BE2C (cell line): ENCODE data around the gene NPFF.

Experiments used
- DNase-seq: peaks from one replicate; pipeline ENCODE4 v3.0.0-alpha.2; 2020
- H3K27me3 ChIP-seq: fragments of 250-450 bp; sonication (Bioruptor Pico); 2 replicates; pipeline ENCODE4 v1.5.1; 2020; ENCODE audit warnings: mild to moderate bottlenecking
- H3K36me3 ChIP-seq: fragments of 250-450 bp; sonication (Bioruptor Pico); 2 replicates; pipeline ENCODE4 v1.5.1; 2020; ENCODE audit warnings: mild to moderate bottlenecking
- H3K4me1 ChIP-seq: fragments of 250-450 bp; sonication (Bioruptor Pico); 2 replicates; pipeline ENCODE4 v1.5.1; 2020
- H3K4me3 ChIP-seq: 2 replicates; pipeline ENCODE4 v1.5.1; 2011; ENCODE audit warnings: low read depth, low read length
- H3K9me3 ChIP-seq: fragments of 250-450 bp; sonication (Bioruptor Pico); 2 replicates; pipeline ENCODE4 v1.5.1; 2020
- TF ChIP-seq, protein P1 (sequence below): IDR thresholded peaks from 2 replicates; pipeline ENCODE4 v1.5.1; 2012; ENCODE audit warnings: mild to moderate bottlenecking, low read depth, low read length

The NPFF gene

DNA sequence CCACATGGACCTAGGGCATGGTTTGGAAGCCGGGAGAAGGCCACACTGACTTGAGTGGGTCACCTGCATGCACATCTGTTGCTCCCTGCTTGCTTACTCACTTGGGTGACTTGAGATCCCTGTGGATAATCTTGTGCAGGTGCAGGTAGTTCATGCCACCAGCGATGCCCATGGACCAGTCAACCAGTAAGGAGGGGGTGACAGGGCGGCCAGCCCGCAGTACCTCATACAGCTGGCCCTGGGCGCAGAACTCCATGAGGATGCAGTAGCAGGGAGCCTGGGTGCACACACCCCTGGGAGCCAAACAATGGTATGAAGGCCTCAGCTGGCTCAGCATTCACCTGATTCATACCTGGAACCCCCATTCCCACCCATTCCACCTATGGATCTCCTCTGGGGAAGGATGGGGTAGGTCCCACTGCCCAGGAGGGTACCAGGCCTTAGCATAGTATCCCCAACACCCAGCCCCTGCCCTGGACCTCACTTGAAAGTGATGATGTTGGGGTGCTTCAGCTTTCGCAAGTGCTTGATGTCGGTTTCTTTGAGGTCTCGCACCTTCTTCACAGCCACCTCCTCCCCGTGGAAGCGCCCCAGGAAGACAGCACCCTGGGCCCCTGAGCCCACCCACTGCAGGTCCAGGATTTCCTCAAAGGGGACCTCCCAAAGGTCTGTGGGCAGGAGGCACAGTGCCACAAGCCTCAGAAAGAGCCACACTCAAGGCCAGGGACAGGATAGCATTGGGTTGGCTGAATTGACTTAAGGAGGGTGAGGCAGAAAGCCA lies 21.1 kb downstream of the NPFF start:
- H3K9me3 ChIP-seq, result no peaks in the 10 kb centered on the region
- TF ChIP-seq, protein P1, sequence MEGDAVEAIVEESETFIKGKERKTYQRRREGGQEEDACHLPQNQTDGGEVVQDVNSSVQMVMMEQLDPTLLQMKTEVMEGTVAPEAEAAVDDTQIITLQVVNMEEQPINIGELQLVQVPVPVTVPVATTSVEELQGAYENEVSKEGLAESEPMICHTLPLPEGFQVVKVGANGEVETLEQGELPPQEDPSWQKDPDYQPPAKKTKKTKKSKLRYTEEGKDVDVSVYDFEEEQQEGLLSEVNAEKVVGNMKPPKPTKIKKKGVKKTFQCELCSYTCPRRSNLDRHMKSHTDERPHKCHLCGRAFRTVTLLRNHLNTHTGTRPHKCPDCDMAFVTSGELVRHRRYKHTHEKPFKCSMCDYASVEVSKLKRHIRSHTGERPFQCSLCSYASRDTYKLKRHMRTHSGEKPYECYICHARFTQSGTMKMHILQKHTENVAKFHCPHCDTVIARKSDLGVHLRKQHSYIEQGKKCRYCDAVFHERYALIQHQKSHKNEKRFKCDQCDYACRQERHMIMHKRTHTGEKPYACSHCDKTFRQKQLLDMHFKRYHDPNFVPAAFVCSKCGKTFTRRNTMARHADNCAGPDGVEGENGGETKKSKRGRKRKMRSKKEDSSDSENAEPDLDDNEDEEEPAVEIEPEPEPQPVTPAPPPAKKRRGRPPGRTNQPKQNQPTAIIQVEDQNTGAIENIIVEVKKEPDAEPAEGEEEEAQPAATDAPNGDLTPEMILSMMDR, result no peak
- H3K4me3 ChIP-seq, result no peak overlapping the region
- H3K36me3 ChIP-seq, result peaks cover 67% of the 10 kb centered on the region
- no peaks in the 10 kb centered on the region for H3K27me3 ChIP-seq
- no peak for DNase-seq
- H3K4me1 ChIP-seq, result no peaks in the 10 kb centered on the region

DNA sequence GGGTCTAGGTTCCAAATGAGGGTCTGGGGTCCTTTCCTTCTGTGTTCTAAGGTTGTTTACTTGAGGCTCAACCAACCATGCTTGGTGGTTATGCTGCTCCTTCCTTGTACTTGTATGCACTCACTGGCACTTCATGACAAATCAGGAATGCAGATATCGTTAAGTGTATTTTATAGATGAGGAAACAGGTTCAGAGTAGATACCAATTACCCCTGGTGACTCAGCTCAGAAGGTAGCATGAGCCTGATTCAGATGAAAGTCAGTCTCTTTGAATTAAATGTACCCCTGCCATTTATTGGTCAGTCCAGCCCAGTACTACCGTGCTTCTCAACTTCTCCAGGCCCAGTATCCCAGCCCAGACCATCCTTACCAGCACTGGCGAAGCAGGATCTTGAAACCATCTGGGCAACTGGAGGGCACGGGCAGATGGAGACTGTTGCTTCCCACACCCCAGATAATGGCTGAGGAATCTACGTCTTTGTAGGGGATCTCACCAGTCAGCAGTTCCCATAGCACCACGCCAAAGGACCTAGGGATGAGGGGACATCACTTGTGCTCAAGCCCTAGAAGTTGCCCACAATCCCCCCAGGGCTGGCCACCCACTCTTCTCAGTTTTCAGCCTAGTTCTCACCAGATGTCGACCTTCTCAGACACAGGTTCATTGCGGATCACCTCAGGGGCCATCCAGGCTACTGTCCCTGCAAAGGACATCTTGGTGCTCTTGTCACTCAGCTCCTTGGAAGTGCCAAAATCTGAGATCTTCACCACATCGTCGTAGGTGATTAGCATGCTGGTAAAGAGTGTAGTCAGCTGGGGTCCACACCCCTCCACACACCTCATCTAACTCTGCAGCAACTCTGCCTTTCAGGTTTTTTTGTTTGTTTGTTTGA lies 22.4 kb downstream of the NPFF start:
- no peak for DNase-seq
- Histone ChIP-seq H3K4me3 (no peak overlapping the region), H3K36me3 (peaks cover 74% of the 10 kb centered on the region), H3K27me3 (no peaks in the 10 kb centered on the region), H3K9me3 (no peaks in the 10 kb centered on the region), H3K4me1 (no peaks in the 10 kb centered on the region)
- TF ChIP-seq, protein P1, result no peak

DNA sequence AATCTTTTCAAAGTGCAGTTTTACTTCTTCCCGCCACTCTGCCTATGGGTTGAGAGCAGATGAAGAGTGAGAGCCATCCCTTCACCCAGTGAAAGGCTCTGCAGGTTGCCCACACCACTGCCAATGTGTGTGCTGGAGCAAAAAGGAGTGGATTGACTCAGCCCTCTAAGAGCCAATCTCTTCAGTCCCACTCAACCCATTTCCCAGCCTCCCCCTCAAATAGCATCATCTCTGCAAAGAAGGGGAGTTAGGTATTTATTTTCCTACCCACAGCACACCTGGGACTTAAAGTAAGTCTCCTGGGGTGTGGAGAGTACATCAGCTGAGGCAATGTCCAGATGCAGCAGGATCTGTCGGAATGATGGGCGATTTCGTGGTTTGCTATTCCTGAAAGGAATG lies 23.3 kb downstream of the NPFF start:
- Histone ChIP-seq H3K4me3 (no peak overlapping the region), H3K27me3 (no peaks in the 10 kb centered on the region), H3K36me3 (peaks cover 81% of the 10 kb centered on the region), H3K9me3 (no peaks in the 10 kb centered on the region), H3K4me1 (no peaks in the 10 kb centered on the region)
- TF ChIP-seq, protein P1, result no peak
- DNase-seq, result no peak

DNA sequence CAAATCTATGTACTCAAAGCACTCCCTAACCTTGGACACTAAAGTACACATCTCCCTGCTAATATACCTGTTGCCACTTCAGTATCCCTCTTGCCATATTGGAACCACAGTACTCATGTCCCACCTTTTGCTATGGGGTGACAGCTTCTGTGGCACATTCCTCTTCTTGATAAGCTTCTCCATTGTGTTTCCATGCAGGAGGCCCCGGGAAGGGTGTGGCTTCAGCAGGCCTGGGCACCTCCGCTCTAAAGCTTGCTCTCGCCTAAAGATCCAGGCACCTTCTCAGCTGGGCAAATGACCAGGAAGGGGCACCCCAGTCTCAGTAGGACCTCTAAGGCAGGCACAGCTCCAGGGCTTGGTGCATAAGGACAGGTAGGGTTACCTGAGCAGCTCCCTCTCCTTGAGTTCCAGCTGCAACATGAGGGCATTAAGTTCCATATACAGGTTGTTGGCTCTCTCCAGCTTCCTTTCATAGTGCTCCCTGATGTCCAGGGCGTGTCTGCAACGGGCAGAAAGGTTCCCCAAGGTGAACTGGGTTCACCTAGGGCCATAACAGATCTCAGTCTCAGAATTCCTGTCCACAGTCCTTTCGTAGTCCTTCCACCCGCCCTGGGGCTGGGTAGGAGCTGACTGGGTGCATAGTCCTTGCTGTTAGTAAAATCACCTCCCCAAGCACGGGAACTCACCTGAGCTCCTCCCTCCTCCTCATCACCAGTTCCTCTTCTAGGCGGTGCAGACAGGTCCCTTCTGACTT lies 23.9 kb downstream of the NPFF start:
- Histone ChIP-seq H3K36me3 (peaks cover 87% of the 10 kb centered on the region), H3K4me3 (no peak overlapping the region), H3K9me3 (no peaks in the 10 kb centered on the region), H3K4me1 (no peaks in the 10 kb centered on the region), H3K27me3 (no peaks in the 10 kb centered on the region)
- TF ChIP-seq, protein P1, result no peak
- DNase-seq, result no peak

DNA sequence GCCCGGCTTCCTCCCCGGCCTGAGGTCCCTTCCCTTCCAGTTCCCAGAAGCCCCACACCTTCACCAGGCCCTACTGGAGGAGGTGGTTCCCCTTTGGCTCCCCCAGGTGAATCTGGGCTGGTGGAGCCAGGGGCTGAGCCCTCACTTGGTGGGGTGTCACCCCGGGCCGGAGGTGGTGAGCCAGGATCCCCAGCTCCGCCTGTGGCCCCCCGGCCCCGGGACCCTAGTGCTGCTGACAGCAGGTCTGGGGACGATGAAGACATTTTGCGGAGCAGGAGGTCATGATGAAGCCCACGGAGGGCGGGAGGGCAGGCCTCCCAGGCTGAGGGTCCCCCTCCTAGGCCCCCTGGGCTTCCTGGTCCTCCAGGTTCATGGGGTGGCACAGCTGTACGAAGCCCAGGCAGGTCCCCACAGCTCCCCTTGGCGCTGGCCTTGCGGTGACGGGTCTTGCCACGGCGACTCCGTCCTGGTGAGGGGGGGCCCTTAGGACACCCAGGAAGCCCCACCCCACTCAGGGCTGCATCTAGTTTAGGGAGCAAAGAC lies 24.6 kb downstream of the NPFF start:
- H3K36me3 ChIP-seq, result peaks cover 90% of the 10 kb centered on the region
- TF ChIP-seq, protein P1, result no peak

More for the DNA sequence above, 24.6 kb downstream of the NPFF start:
- Histone ChIP-seq H3K4me3 (no peak overlapping the region), H3K27me3 (no peaks in the 10 kb centered on the region), H3K9me3 (no peaks in the 10 kb centered on the region), H3K4me1 (no peaks in the 10 kb centered on the region)
- DNase-seq, result no peak
